IPS DF 6.9 (cell line): ENCODE data around the gene MAGT1.

Experiments
- DNase-seq: peaks from one replicate; pipeline ENCODE4 v3.0.0-alpha.2; 2013; ENCODE audit warnings: low read depth, low spot score
- H3K27ac ChIP-seq: one replicate; pipeline ENCODE4 v1.5.1; 2013; ENCODE audit warnings: low read length, control low read depth
- H3K27me3 ChIP-seq: 2 replicates; pipeline ENCODE4 v1.6.1; 2013; ENCODE audit warnings: mild to moderate bottlenecking, low read length; ENCODE audit not compliant: control insufficient read depth, insufficient read depth
- H3K36me3 ChIP-seq: 2 replicates; pipeline ENCODE4 v1.6.1; 2013; ENCODE audit warnings: low read length; ENCODE audit not compliant: control insufficient read depth, insufficient read depth
- H3K4me1 ChIP-seq: 2 replicates; pipeline ENCODE4 v1.6.1; 2013; ENCODE audit warnings: low read length; ENCODE audit not compliant: control insufficient read depth, insufficient read depth
- H3K4me3 ChIP-seq: 2 replicates; pipeline ENCODE4 v1.5.1; 2013; ENCODE audit warnings: mild to moderate bottlenecking, low read length
- H3K9me3 ChIP-seq: 2 replicates; pipeline ENCODE4 v1.6.1; 2013; ENCODE audit warnings: low read length, inconsistent platforms; ENCODE audit not compliant: control insufficient read depth, insufficient read depth
- WGBS: extraction: QIAGEN DNeasy Blood & Tissue Kit; methylation state at CpG from one replicate; pipeline ENCODE4 v1.1.7; 2013; ENCODE audit warnings: mixed read lengths, missing lambda C conversion rate; ENCODE audit not compliant: insufficient read length, insufficient coverage; 5-methylcytosine and 5-hydroxymethylcytosine counted together

MAGT1 gene

GRCh38 chrX:77785486-77786364 is 109.5 kb downstream of the MAGT1 start, which contains the start of gene ATRX:
TSS of gene ATRX (minus strand) at chrX:77786216. CDS start at chrX:77786001, 215 bp downstream.
- no peaks in the 10 kb centered on the region for H3K4me1 ChIP-seq
- H3K27me3 ChIP-seq, result no peaks in the 10 kb centered on the region
- WGBS, result no CpG with 5 or more reads among the region's 61 CpGs
- peak; percentile 27 for DNase-seq
- no peaks in the 10 kb centered on the region for H3K36me3 ChIP-seq
- H3K4me3 ChIP-seq, result peak within 1 kb of the TSS; percentile 75; the same call in 1 of the 2 replicates
- H3K9me3 ChIP-seq, result no peaks in the 10 kb centered on the region
- H3K27ac ChIP-seq, result no peak within 1 kb of the TSS

- no peaks in the 10 kb centered on the region for H3K9me3 ChIP-seq
- no peak for DNase-seq
- no peak overlapping the region for H3K27ac ChIP-seq
- no CpG with 5 or more reads among the region's 3 CpGs for WGBS
- H3K36me3 ChIP-seq, result no peaks in the 10 kb centered on the region
- no peaks in the 10 kb centered on the region for H3K4me1 ChIP-seq
- H3K4me3 ChIP-seq, result no peak overlapping the region
- no peaks in the 10 kb centered on the region for H3K27me3 ChIP-seq
Measured at GRCh38 chrX:77779695-77780094, 115.5 kb downstream of the MAGT1 start.

GRCh38 chrX:77776659-77777058 is 118.6 kb downstream of the MAGT1 start:
- no peak overlapping the region for H3K4me3 ChIP-seq
- no peaks in the 10 kb centered on the region for H3K36me3 ChIP-seq
- H3K4me1 ChIP-seq, result no peaks in the 10 kb centered on the region
- H3K9me3 ChIP-seq, result no peaks in the 10 kb centered on the region
- DNase-seq, result no peak
- WGBS, result no CpG with 5 or more reads among the region's 2 CpGs
- H3K27ac ChIP-seq, result no peak overlapping the region
- no peaks in the 10 kb centered on the region for H3K27me3 ChIP-seq
